Measurements from ENCODE around the gene PCDH8.
"Not testable (repeated sequence)": the region's sequence is repeated elsewhere in the genome, so short reads cannot be mapped to it uniquely, and the experiment has no call there.

The PCDH8 gene

GRCh38 chr13:52850072-52850395 lies 1.6 kb upstream of the PCDH8 start:
- no peak for DNase-seq (ENCODE audit: low read depth)

GRCh38 chr13:52849291-52850071 lies 1.0 kb upstream of the PCDH8 start:
- DNase-seq (ENCODE audit: low read depth), result no peak

- no peak for DNase-seq (ENCODE audit: low read depth)
Observed at GRCh38 chr13:52847682-52848432, 583 bp downstream of the PCDH8 start.

- DNase-seq (ENCODE audit: low read depth), result no peak
Observed at GRCh38 chr13:52847322-52847681, 1.1 kb downstream of the PCDH8 start.

GRCh38 chr13:52846567-52847321 lies 1.7 kb downstream of the PCDH8 start:
- DNase-seq (ENCODE audit: low read depth), result no peak

GRCh38 chr13:52845766-52846566 lies 2.5 kb downstream of the PCDH8 start:
- DNase-seq (ENCODE audit: low read depth), result no peak

GRCh38 chr13:52845334-52845761 lies 3.1 kb downstream of the PCDH8 start:
- DNase-seq (ENCODE audit: low read depth), result no peak

GRCh38 chr13:52844836-52845235 lies 3.6 kb downstream of the PCDH8 start:
- no peak for DNase-seq (ENCODE audit: low read depth)

GRCh38 chr13:52842441-52842840 lies 6.0 kb downstream of the PCDH8 start:
- no peak for DNase-seq (ENCODE audit: low read depth)

- DNase-seq (ENCODE audit: low read depth), result no peak
Observed at GRCh38 chr13:52840066-52840465, 8.4 kb downstream of the PCDH8 start.

GRCh38 chr13:52838433-52839107 lies 9.9 kb downstream of the PCDH8 start:
- DNase-seq (ENCODE audit: low read depth), result no peak

- DNase-seq (ENCODE audit: low read depth), result no peak
Observed at GRCh38 chr13:52837850-52838249, 10.6 kb downstream of the PCDH8 start.

GRCh38 chr13:52835071-52835839 lies 13.2 kb downstream of the PCDH8 start:
- DNase-seq (ENCODE audit: low read depth), result no peak

- no peak for DNase-seq (ENCODE audit: low read depth)
Observed at GRCh38 chr13:52833296-52833875, 15.1 kb downstream of the PCDH8 start.

GRCh38 chr13:52832313-52832712 lies 16.1 kb downstream of the PCDH8 start:
- no peak for DNase-seq (ENCODE audit: low read depth)

- DNase-seq (ENCODE audit: low read depth), result no peak
Observed at GRCh38 chr13:52830946-52831345, 17.5 kb downstream of the PCDH8 start.

- no peak for DNase-seq (ENCODE audit: low read depth)
Observed at GRCh38 chr13:52827839-52828238, 20.6 kb downstream of the PCDH8 start.

- DNase-seq (ENCODE audit: low read depth), result not testable (repeated sequence)
Observed at GRCh38 chr13:52817886-52818285, 30.6 kb downstream of the PCDH8 start.

- no peak for DNase-seq (ENCODE audit: low read depth)
Observed at GRCh38 chr13:52815330-52815729, 33.1 kb downstream of the PCDH8 start.

GRCh38 chr13:52812941-52813340 lies 35.5 kb downstream of the PCDH8 start:
- no peak for DNase-seq (ENCODE audit: low read depth)
